HEK293 (cell line): ENCODE measurements around the gene RUNX1.

Experiments
- CTCF ChIA-PET: fragments of 350-600 bp; formaldehyde crosslinking; extraction: SDS; loops from one replicate; lab custom pipeline; 2021; ENCODE audit warnings: antibody characterized with exemption; lab: Yijun Ruan, JAX
- POLR2A ChIA-PET: fragments of 300-600 bp; formaldehyde crosslinking; extraction: SDS; loops from one replicate; lab custom pipeline; 2020; ENCODE audit warnings: antibody characterized with exemption, inconsistent platforms; lab: Yijun Ruan, JAX
- H3K27ac ChIP-seq: fragments of 200-500 bp; sonication (Bioruptor generic); 2 replicates; pipeline ENCODE4 v1.5.1; 2014; ENCODE audit warnings: low read depth, low read length, control low read depth, inconsistent platforms; ENCODE audit errors: extremely low read depth
- H3K36me3 ChIP-seq, 2 experiments: fragments of 200-500 bp in 1 of 2; sonication (Bioruptor generic) in 1 of 2; 1 replicate in 1 of 2; 2 replicates in 1 of 2; pipeline ENCODE4 v1.5.1; 2014 to 2017; ENCODE audit warnings: inconsistent platforms in 2 of 2, low read length in 2 of 2; ENCODE audit not compliant: control insufficient read depth in 2 of 2, insufficient read depth in 1 of 2
- H3K4me1 ChIP-seq: fragments of 200-500 bp; sonication (Bioruptor generic); 2 replicates; pipeline ENCODE4 v1.5.1; 2014; ENCODE audit warnings: mild to moderate bottlenecking, low read length, inconsistent platforms; ENCODE audit not compliant: control insufficient read depth, insufficient read depth
- H3K4me3 ChIP-seq: 2 replicates; pipeline ENCODE4 v1.5.1; 2011; ENCODE audit warnings: low read depth, mild to moderate bottlenecking, control low read depth, low read length, moderate library complexity
- H3K9me3 ChIP-seq: fragments of 200-500 bp; sonication (Bioruptor generic); 2 replicates; pipeline ENCODE4 v1.5.1; 2014; ENCODE audit warnings: low read depth, low read length, inconsistent platforms; ENCODE audit not compliant: control insufficient read depth, insufficient read depth
- EGR2 ChIP-seq: fragments of 450-650 bp; formaldehyde crosslinking; IDR thresholded peaks from 2 replicates; pipeline ENCODE4 v1.5.1; 2016; ENCODE audit warnings: low read depth, missing biosample characterization, missing genetic modification characterization
- FEZF1 ChIP-seq: fragments of 450-650 bp; formaldehyde crosslinking; IDR thresholded peaks from 2 replicates; pipeline ENCODE4 v1.5.1; 2016; ENCODE audit warnings: missing biosample characterization, missing genetic modification characterization
- GLI4 ChIP-seq: fragments of 450-650 bp; formaldehyde crosslinking; IDR thresholded peaks from 2 replicates; pipeline ENCODE4 v1.5.1; 2016; ENCODE audit warnings: missing biosample characterization, missing genetic modification characterization
- GLIS2 ChIP-seq: fragments of 450-650 bp; formaldehyde crosslinking; IDR thresholded peaks from 2 replicates; pipeline ENCODE4 v1.5.1; 2016; ENCODE audit warnings: missing biosample characterization, missing genetic modification characterization
- INSM2 ChIP-seq: fragments of 450-650 bp; formaldehyde crosslinking; IDR thresholded peaks from 2 replicates; pipeline ENCODE4 v1.5.1; 2016; ENCODE audit warnings: missing biosample characterization, missing genetic modification characterization
- KLF7 ChIP-seq: fragments of 450-650 bp; formaldehyde crosslinking; IDR thresholded peaks from 2 replicates; pipeline ENCODE4 v1.5.1; 2016; ENCODE audit warnings: missing biosample characterization, missing genetic modification characterization, borderline replicate concordance
- KLF8 ChIP-seq: fragments of 450-650 bp; formaldehyde crosslinking; IDR thresholded peaks from 2 replicates; pipeline ENCODE4 v1.5.1; 2016; ENCODE audit warnings: missing biosample characterization, missing genetic modification characterization
- MEIS1 ChIP-seq: sonication (generic); formaldehyde crosslinking; IDR thresholded peaks from 2 replicates; pipeline ENCODE4 v1.8.1; 2022; ENCODE audit warnings: missing genetic modification reagents, mild to moderate bottlenecking, borderline replicate concordance
- SALL2 ChIP-seq: fragments of 450-650 bp; formaldehyde crosslinking; IDR thresholded peaks from 2 replicates; pipeline ENCODE4 v1.5.0; 2017; ENCODE audit warnings: missing biosample characterization, mild to moderate bottlenecking, missing genetic modification characterization, borderline replicate concordance
- SP7 ChIP-seq: fragments of 450-650 bp; formaldehyde crosslinking; IDR thresholded peaks from 2 replicates; pipeline ENCODE4 v1.5.1; 2016; ENCODE audit warnings: missing biosample characterization, missing genetic modification characterization
- YY2 ChIP-seq: fragments of 450-650 bp; formaldehyde crosslinking; IDR thresholded peaks from 2 replicates; pipeline ENCODE4 v1.5.1; 2016; ENCODE audit warnings: missing biosample characterization, missing genetic modification characterization
- ZBTB10 ChIP-seq: fragments of 450-650 bp; formaldehyde crosslinking; IDR thresholded peaks from 2 replicates; pipeline ENCODE4 v1.5.1; 2016; ENCODE audit warnings: missing biosample characterization, missing genetic modification characterization
- ZFHX2 ChIP-seq: fragments of 450-650 bp; formaldehyde crosslinking; conservative IDR thresholded peaks from 2 replicates; pipeline ENCODE4 v1.5.1; 2016; ENCODE audit warnings: missing biosample characterization, missing genetic modification characterization
- ZNF112 ChIP-seq: fragments of 450-650 bp; formaldehyde crosslinking; IDR thresholded peaks from 2 replicates; pipeline ENCODE4 v1.5.0; 2017; ENCODE audit warnings: missing biosample characterization, missing genetic modification characterization
- ZNF169 ChIP-seq: fragments of 450-650 bp; formaldehyde crosslinking; IDR thresholded peaks from 2 replicates; pipeline ENCODE4 v1.5.1; 2016; ENCODE audit warnings: missing biosample characterization, missing genetic modification characterization
- ZNF184 ChIP-seq: fragments of 450-650 bp; IDR thresholded peaks from 2 replicates; pipeline ENCODE4 v1.5.1; 2018; ENCODE audit warnings: missing biosample characterization, mild to moderate bottlenecking, missing genetic modification characterization
- ZNF214 ChIP-seq: fragments of 450-650 bp; formaldehyde crosslinking; IDR thresholded peaks from 2 replicates; pipeline ENCODE4 v1.5.1; 2017; ENCODE audit warnings: missing biosample characterization, mild to moderate bottlenecking, missing genetic modification characterization, borderline replicate concordance
- ZNF23 ChIP-seq: fragments of 450-650 bp; formaldehyde crosslinking; IDR thresholded peaks from 2 replicates; pipeline ENCODE4 v1.5.1; 2016; ENCODE audit warnings: missing biosample characterization, missing genetic modification characterization, borderline replicate concordance
- ZNF24 ChIP-seq: fragments of 450-650 bp; formaldehyde crosslinking; IDR thresholded peaks from 2 replicates; pipeline ENCODE4 v1.5.1; 2016; ENCODE audit warnings: missing biosample characterization, missing genetic modification characterization
- ZNF274 ChIP-seq, 2 experiments: fragments of 200-500 bp in 1 of 2; fragments of 450-650 bp in 1 of 2; sonication (Bioruptor generic) in 1 of 2; formaldehyde crosslinking in 1 of 2; IDR thresholded peaks; 2 replicates each; pipeline versions ENCODE4 v1.5.1 to v1.6.1; 2014 to 2016; ENCODE audit warnings: borderline replicate concordance in 1 of 2, inconsistent platforms in 1 of 2, low read length in 1 of 2, missing biosample characterization in 1 of 2, missing genetic modification characterization in 1 of 2
- ZNF350 ChIP-seq: fragments of 450-650 bp; formaldehyde crosslinking; IDR thresholded peaks from 2 replicates; pipeline ENCODE4 v1.5.0; 2017; ENCODE audit warnings: missing biosample characterization, mild to moderate bottlenecking, missing genetic modification characterization
- ZNF391 ChIP-seq: fragments of 450-650 bp; formaldehyde crosslinking; IDR thresholded peaks from 2 replicates; pipeline ENCODE4 v1.5.1; 2016; ENCODE audit warnings: low read depth, missing biosample characterization, missing genetic modification characterization, borderline replicate concordance
- ZNF501 ChIP-seq: fragments of 450-650 bp; formaldehyde crosslinking; IDR thresholded peaks from 2 replicates; pipeline ENCODE4 v1.5.1; 2016; ENCODE audit warnings: missing biosample characterization, missing genetic modification characterization
- ZNF529 ChIP-seq: fragments of 450-650 bp; formaldehyde crosslinking; IDR thresholded peaks from 2 replicates; pipeline ENCODE4 v1.5.1; 2017; ENCODE audit warnings: missing genetic modification characterization, missing biosample characterization; ENCODE audit not compliant: insufficient replicate concordance
- ZNF549 ChIP-seq: fragments of 450-650 bp; IDR thresholded peaks from 2 replicates; pipeline ENCODE4 v1.5.1; 2018; ENCODE audit warnings: missing biosample characterization, missing genetic modification characterization, mild to moderate bottlenecking, inconsistent platforms, moderate library complexity
- ZNF558 ChIP-seq: fragments of 450-650 bp; formaldehyde crosslinking; IDR thresholded peaks from 2 replicates; pipeline ENCODE4 v1.5.1; 2016; ENCODE audit warnings: missing biosample characterization, missing genetic modification characterization
- ZNF623 ChIP-seq: fragments of 450-650 bp; formaldehyde crosslinking; IDR thresholded peaks from 2 replicates; pipeline ENCODE4 v1.5.1; 2016; ENCODE audit warnings: missing biosample characterization, missing genetic modification characterization
- ZNF837 ChIP-seq: fragments of 450-650 bp; formaldehyde crosslinking; IDR thresholded peaks from 2 replicates; pipeline ENCODE4 v1.5.1; 2016; ENCODE audit warnings: missing biosample characterization, missing genetic modification characterization
- ZNF843 ChIP-seq: fragments of 450-650 bp; formaldehyde crosslinking; IDR thresholded peaks from 2 replicates; pipeline ENCODE4 v1.5.1; 2016; ENCODE audit warnings: missing biosample characterization, missing genetic modification characterization
- ZSCAN16 ChIP-seq: fragments of 450-650 bp; formaldehyde crosslinking; IDR thresholded peaks from 2 replicates; pipeline ENCODE4 v1.5.1; 2016; ENCODE audit warnings: missing biosample characterization, missing genetic modification characterization
- TF ChIP-seq, protein P1 (sequence below): fragments of 450-650 bp; formaldehyde crosslinking; IDR thresholded peaks from 2 replicates; pipeline ENCODE4 v1.5.1; 2017; ENCODE audit warnings: missing biosample characterization, missing genetic modification characterization

RUNX1 gene

DNA sequence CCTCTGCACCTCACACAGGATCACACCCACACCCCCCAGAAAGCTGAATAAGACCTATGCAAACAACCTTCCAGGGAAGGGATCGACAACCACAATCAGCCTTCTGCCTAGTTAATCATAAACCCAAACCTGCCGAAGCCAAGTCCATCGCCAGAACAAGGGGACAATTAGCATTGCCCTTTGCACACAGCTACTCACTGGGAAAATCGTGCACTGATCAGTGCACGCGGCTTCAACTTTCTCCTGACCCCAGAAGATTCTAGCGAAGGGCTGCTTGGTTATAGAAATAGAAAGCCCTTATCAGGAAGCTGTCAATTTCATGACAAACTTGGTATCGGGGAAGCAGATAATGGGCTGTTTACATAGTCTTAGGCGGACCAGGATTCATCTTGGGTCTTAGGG, 29.5 kb downstream of the RUNX1 start (continued):
- TF ChIP-seq SALL2 (no peak), ZNF843 (no peak), ZSCAN16 (tag by site-specific recombination) (no peak), ZNF112 (tag by site-specific recombination) (no peak), INSM2 (tag by site-specific recombination) (no peak), ZNF837 (tag by site-specific recombination) (no peak), ZNF529 (tag by site-specific recombination) (no peak), FEZF1 (no peak), ZNF24 (no peak), SP7 (tag by site-specific recombination) (no peak), YY2 (tag by site-specific recombination) (no peak), ZNF391 (no peak)

DNA sequence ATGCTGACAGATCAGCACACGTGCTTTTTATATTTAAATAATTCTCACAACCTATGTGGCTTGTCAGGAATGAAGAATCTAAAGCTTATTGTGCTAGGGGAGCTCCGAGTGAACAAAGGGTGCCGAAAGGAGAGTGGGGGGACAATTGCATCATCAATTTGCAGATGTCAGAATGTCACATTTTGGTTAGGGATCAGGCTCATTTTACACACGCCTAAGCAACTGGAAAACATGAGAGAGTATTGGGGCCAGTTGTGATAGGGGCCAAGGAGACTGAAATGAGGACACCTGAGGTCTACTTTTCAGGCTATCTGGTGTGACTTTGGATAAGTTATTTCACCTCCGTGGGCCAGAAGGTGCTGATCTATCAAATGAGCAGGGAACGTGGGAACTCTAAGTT, 31.8 kb downstream of the RUNX1 start:
- no peak overlapping the region for H3K4me3 ChIP-seq
- TF ChIP-seq ZNF350 (tag by site-specific recombination), result no peak
- TF ChIP-seq ZNF274 (IDR thresholded peaks at IDR 0.05; ENCODE audit: low read length), result no peak
- no peak for TF ChIP-seq ZNF274 (tag by site-specific recombination; IDR thresholded peaks at IDR 0.05; ENCODE audit: borderline replicate concordance)
- no peak for TF ChIP-seq ZNF214
- no peak for TF ChIP-seq ZNF501 (tag by site-specific recombination)
- no peak for TF ChIP-seq ZNF169 (tag by site-specific recombination)
- TF ChIP-seq SALL2, result no peak
- no peak for TF ChIP-seq GLI4 (tag by site-specific recombination)
- no peak for TF ChIP-seq MEIS1 (CRISPR knock-in tag)
- no peak for TF ChIP-seq ZNF549 (tag by site-specific recombination)
- no peak for TF ChIP-seq ZNF837 (tag by site-specific recombination)
- TF ChIP-seq GLIS2 (tag by site-specific recombination), result no peak
- H3K9me3 ChIP-seq, result no peaks in the 10 kb centered on the region
- no peaks in the 10 kb centered on the region for H3K4me1 ChIP-seq
- CTCF ChIA-PET, result no interaction called here
- H3K27ac ChIP-seq, result no peak overlapping the region
- POLR2A ChIA-PET, result no interaction called here
- H3K36me3 ChIP-seq, result no peaks in the 10 kb centered on the region

- Histone ChIP-seq H3K4me1 (no peaks in the 10 kb centered on the region), H3K27ac (no peak overlapping the region), H3K4me3 (no peak overlapping the region), H3K9me3 (no peaks in the 10 kb centered on the region), H3K36me3 (no peaks in the 10 kb centered on the region)
- ChIA-PET POLR2A (no interaction called here), CTCF (no interaction called here)
- TF ChIP-seq, protein P1, sequence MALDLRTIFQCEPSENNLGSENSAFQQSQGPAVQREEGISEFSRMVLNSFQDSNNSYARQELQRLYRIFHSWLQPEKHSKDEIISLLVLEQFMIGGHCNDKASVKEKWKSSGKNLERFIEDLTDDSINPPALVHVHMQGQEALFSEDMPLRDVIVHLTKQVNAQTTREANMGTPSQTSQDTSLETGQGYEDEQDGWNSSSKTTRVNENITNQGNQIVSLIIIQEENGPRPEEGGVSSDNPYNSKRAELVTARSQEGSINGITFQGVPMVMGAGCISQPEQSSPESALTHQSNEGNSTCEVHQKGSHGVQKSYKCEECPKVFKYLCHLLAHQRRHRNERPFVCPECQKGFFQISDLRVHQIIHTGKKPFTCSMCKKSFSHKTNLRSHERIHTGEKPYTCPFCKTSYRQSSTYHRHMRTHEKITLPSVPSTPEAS (tag by site-specific recombination), result peak; percentile 82
- no peak for TF ChIP-seq KLF8
- TF ChIP-seq ZNF558 (tag by site-specific recombination), result no peak
- TF ChIP-seq ZNF274 (IDR thresholded peaks at IDR 0.05; ENCODE audit: low read length), result no peak
- no peak for TF ChIP-seq ZNF274 (tag by site-specific recombination; IDR thresholded peaks at IDR 0.05; ENCODE audit: borderline replicate concordance)
- no peak for TF ChIP-seq ZNF184
- no peak for TF ChIP-seq KLF7 (tag by site-specific recombination)
- no peak for TF ChIP-seq ZBTB10 (tag by site-specific recombination)
- no peak for TF ChIP-seq ZNF623 (tag by site-specific recombination)
- TF ChIP-seq ZFHX2 (tag by site-specific recombination), result peak; percentile 87
- no peak for TF ChIP-seq ZNF23 (tag by site-specific recombination)
- peak; percentile 86 for TF ChIP-seq EGR2 (tag by site-specific recombination)
Measured at GRCh38 chr21:35016517-35017188, 32.4 kb downstream of the RUNX1 start.
